Caco-2 (cell line): ENCODE results near the gene SFTPA2. TPM values are rescaled to one million over a fixed set of nuclear protein-coding genes. Genes with fewer than 3 reads are reported as not detected.
A peak's percentile ranks its signal among the peaks of the same experiment; 100 is the strongest.
"Not testable (repeated sequence)": the region's sequence is repeated elsewhere in the genome, so short reads cannot be mapped to it uniquely, and the experiment has no call there.

Experiments
- BruUV-seq: library from RNA; stranded (reverse); fragments of 400-500 nt; replicated peaks from 2 replicates; lab custom pipeline; 2021; lab: Mats Ljungman, UMichigan
- CTCF ChIA-PET: fragments of 300-600 bp; sonication (Branson Sonifier 250); formaldehyde crosslinking; loops from one replicate; lab custom pipeline; 2022; ENCODE audit warnings: antibody characterized with exemption; lab: Charles Lee
- POLR2A ChIA-PET: fragments of 300-600 bp; sonication (Branson Sonifier 250); formaldehyde crosslinking; loops from one replicate; lab custom pipeline; 2022; ENCODE audit warnings: antibody characterized with exemption; lab: Charles Lee
- DNase-seq, 2 experiments: peaks; one replicate each; pipeline versions ENCODE4 v3.0.0 to v3.0.0-alpha.2; 2020 to 2022
- H3K27me3 ChIP-seq: replicated peaks from 2 replicates; pipeline ENCODE4 v1.6.0; 2011; ENCODE audit warnings: low read length; ENCODE audit not compliant: control insufficient read depth, insufficient read depth
- H3K36me3 ChIP-seq: 2 replicates; pipeline ENCODE4 v1.5.1; 2011; ENCODE audit warnings: low read length; ENCODE audit not compliant: control insufficient read depth, insufficient read depth
- H3K4me1 ChIP-seq: fragments of 250-450 bp; sonication (Bioruptor Pico); 2 replicates; pipeline ENCODE4 v1.5.1; 2020; ENCODE audit warnings: mild to moderate bottlenecking
- H3K4me3 ChIP-seq: 2 replicates; pipeline ENCODE4 v1.5.1; 2011; ENCODE audit warnings: low read depth, mild to moderate bottlenecking, control low read depth, low read length
- H3K9me3 ChIP-seq: fragments of 250-450 bp; sonication (Bioruptor Pico); 2 replicates; pipeline ENCODE4 v1.5.1; 2020; ENCODE audit warnings: mild to moderate bottlenecking, moderate library complexity
- H3K27ac Mint-ChIP-seq: one replicate; pipeline ENCODE4 v1.8.0; 2022; ENCODE audit warnings: mixed read lengths; ENCODE audit not compliant: unreplicated experiment
- H3K27me3 Mint-ChIP-seq: one replicate; pipeline ENCODE4 v1.8.0; 2022; ENCODE audit warnings: mixed read lengths; ENCODE audit not compliant: insufficient read depth, unreplicated experiment
- H3K36me3 Mint-ChIP-seq: one replicate; pipeline ENCODE4 v1.8.0; 2022; ENCODE audit warnings: mild to moderate bottlenecking, mixed read lengths; ENCODE audit not compliant: insufficient read depth, unreplicated experiment
- H3K4me1 Mint-ChIP-seq: one replicate; pipeline ENCODE4 v1.8.0; 2022; ENCODE audit warnings: low read depth, mixed read lengths; ENCODE audit not compliant: unreplicated experiment
- H3K4me3 Mint-ChIP-seq: one replicate; pipeline ENCODE4 v1.8.0; 2022; ENCODE audit warnings: mild to moderate bottlenecking, moderate library complexity, mixed read lengths; ENCODE audit not compliant: unreplicated experiment
- H3K9me3 Mint-ChIP-seq: one replicate; pipeline ENCODE4 v1.8.0; 2022; ENCODE audit warnings: mixed read lengths; ENCODE audit not compliant: unreplicated experiment
- CTCF ChIP-seq, 2 experiments: fragments of 200-600 bp in 1 of 2; IDR thresholded peaks; 1 replicate in 1 of 2; 2 replicates in 1 of 2; pipeline versions ENCODE4 v1.5.1 to v1.8.0; 2011 to 2022; ENCODE audit warnings: antibody characterized with exemption in 1 of 2, control low read depth in 1 of 2, inconsistent platforms in 1 of 2, low read depth in 1 of 2, low read length in 1 of 2, mild to moderate bottlenecking in 1 of 2, moderate library complexity in 1 of 2; ENCODE audit not compliant: insufficient read depth in 1 of 2, severe bottlenecking in 1 of 2, unreplicated experiment in 1 of 2
- intact Hi-C: fragments of 100-400 bp; cut with micrococcal nuclease; formaldehyde crosslinking; loops from one replicate; pipeline ENCODE4 v1.10.0; 2022; ENCODE audit not compliant: unreplicated experiment
- total RNA-seq: library from RNA; stranded (reverse); gene quantifications from 2 replicates; pipeline ENCODE4 v1.2.3, GENCODE V29; 2022

The SFTPA2 gene
- total RNA-seq, 1 experiment from 2014 or later, result not detected

- BruUV-seq, result no TSS peak
- CTCF ChIA-PET, result no interaction called here
Measured at GRCh38 chr10:79562135-79562756, 2.0 kb upstream of the SFTPA2 start.

GRCh38 chr10:79561257-79561656 lies 1.1 kb upstream of the SFTPA2 start:
- intact Hi-C loops, result no loop called here
- Mint-ChIP-seq H3K36me3 (peaks cover 5% of the 10 kb centered on the region), H3K9me3 (no peaks in the 10 kb centered on the region), H3K4me3 (no peak overlapping the region), H3K27ac (no peak overlapping the region), H3K4me1 (peaks cover 6% of the 10 kb centered on the region), H3K27me3 (peaks cover 11% of the 10 kb centered on the region)
- BruUV-seq, result no TSS peak
- ChIA-PET POLR2A (no interaction called here), CTCF (interaction anchor here (0.6 kb wide), 1 partner anchor 24 kb away, joined by 3 read pairs; no protein-coding TSS in a partner anchor)
- no peak overlapping the region for H3K4me3 ChIP-seq
- no peaks in the 10 kb centered on the region for H3K4me1 ChIP-seq
- H3K9me3 ChIP-seq, result no peaks in the 10 kb centered on the region
- H3K36me3 ChIP-seq, result no peaks in the 10 kb centered on the region
- no peak for DNase-seq
- no peaks in the 10 kb centered on the region for H3K27me3 ChIP-seq
- TF ChIP-seq CTCF (IDR thresholded peaks at IDR 0.05; ENCODE audit: insufficient read depth in 1 of 2, low read depth in 1 of 2, low read length in 1 of 2, severe bottlenecking in 1 of 2, unreplicated experiment in 1 of 2), result no peak

More at GRCh38 chr10:79562135-79562756, 2.0 kb upstream of the SFTPA2 start:
- intact Hi-C loops, result loop anchor here (1.0 kb wide), 1 partner anchor 46 kb away; no protein-coding TSS in a partner anchor
- Histone ChIP-seq H3K9me3 (no peaks in the 10 kb centered on the region), H3K27me3 (no peaks in the 10 kb centered on the region), H3K4me3 (no peak overlapping the region), H3K36me3 (no peaks in the 10 kb centered on the region), H3K4me1 (no peaks in the 10 kb centered on the region)
- H3K4me3 Mint-ChIP-seq, result no peak overlapping the region
- H3K27me3 Mint-ChIP-seq, result peaks cover 18% of the 10 kb centered on the region
- peaks cover 5% of the 10 kb centered on the region for H3K36me3 Mint-ChIP-seq
- H3K4me1 Mint-ChIP-seq, result peaks cover 6% of the 10 kb centered on the region
- H3K9me3 Mint-ChIP-seq, result no peaks in the 10 kb centered on the region
- TF ChIP-seq CTCF (IDR thresholded peaks at IDR 0.05; ENCODE audit: insufficient read depth in 1 of 2, low read depth in 1 of 2, low read length in 1 of 2, severe bottlenecking in 1 of 2, unreplicated experiment in 1 of 2), result peak; percentile 86 to 96
- peak; percentile 71 to 80 for DNase-seq
- H3K27ac Mint-ChIP-seq, result no peak overlapping the region
- POLR2A ChIA-PET, result interaction anchor here (0.6 kb wide), 1 partner anchor 337 kb away, joined by 4 read pairs; no protein-coding TSS in a partner anchor

DNA sequence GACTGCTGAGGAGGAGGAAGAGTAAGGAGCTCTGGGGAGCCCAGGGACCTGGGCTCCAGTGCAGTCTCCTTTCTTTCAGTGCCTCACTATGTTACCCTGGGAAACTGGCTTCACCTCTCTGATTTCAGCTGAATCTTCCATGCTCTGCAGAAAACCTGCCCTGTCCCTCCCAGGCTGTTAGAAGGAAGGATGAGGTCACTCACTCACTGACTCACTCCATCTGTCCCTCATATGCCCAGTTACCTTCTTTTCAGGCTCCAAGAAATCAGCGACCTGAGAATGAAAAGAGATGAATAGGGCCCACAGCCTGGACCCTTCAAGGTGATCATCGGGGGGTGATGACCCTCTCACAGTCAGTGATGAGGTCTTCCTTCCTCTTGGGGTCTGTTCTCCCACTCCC lies 481 bp downstream of the SFTPA2 start:
- Histone ChIP-seq H3K27me3 (no peaks in the 10 kb centered on the region), H3K4me1 (no peaks in the 10 kb centered on the region), H3K4me3 (no peak overlapping the region), H3K36me3 (no peaks in the 10 kb centered on the region), H3K9me3 (no peaks in the 10 kb centered on the region)
- H3K4me1 Mint-ChIP-seq, result peaks cover 6% of the 10 kb centered on the region
- ChIA-PET CTCF (no interaction called here), POLR2A (no interaction called here)
- peaks cover 11% of the 10 kb centered on the region for H3K27me3 Mint-ChIP-seq
- no peak overlapping the region for H3K27ac Mint-ChIP-seq
- H3K36me3 Mint-ChIP-seq, result peaks cover 5% of the 10 kb centered on the region
- no peak for DNase-seq
- no peak overlapping the region for H3K4me3 Mint-ChIP-seq
- intact Hi-C loops, result no loop called here
- no peak for TF ChIP-seq CTCF (IDR thresholded peaks at IDR 0.05; ENCODE audit: insufficient read depth in 1 of 2, low read depth in 1 of 2, low read length in 1 of 2, severe bottlenecking in 1 of 2, unreplicated experiment in 1 of 2)
- no peaks in the 10 kb centered on the region for H3K9me3 Mint-ChIP-seq
- no TSS peak for BruUV-seq

DNA sequence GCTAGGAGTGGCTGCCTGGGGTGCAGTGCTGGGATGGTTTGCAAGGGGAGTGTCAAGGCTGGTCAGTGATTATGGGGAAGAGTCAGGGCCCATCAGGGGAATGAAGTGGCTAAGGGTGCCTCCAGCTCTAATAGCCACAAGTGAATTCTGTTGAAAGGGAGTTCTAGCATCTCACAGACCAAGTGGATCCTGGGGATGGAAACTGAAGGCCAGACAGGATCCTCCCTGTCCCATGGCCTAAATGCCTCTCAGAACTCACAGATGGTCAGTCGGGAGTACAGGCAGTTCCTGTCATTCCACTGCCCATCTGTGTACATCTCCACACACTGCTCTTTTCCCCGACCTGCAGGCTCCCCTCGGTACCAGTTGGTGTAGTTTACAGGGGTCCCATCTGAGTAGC lies 3.2 kb downstream of the SFTPA2 start:
- intact Hi-C loops, result loop anchor here (1.0 kb wide), 1 partner anchor 57 kb away; no protein-coding TSS in a partner anchor
- DNase-seq, H3K36me3 ChIP-seq, H3K9me3 Mint-ChIP-seq, H3K4me3 Mint-ChIP-seq, H3K4me1 ChIP-seq, H3K36me3 Mint-ChIP-seq, H3K4me1 Mint-ChIP-seq, H3K27me3 Mint-ChIP-seq, BruUV-seq, H3K4me3 ChIP-seq, H3K9me3 ChIP-seq, H3K27ac Mint-ChIP-seq, H3K27me3 ChIP-seq, POLR2A ChIA-PET, CTCF ChIA-PET: not testable (repeated sequence)
